Measurements from ENCODE around the gene DGCR2.
"Not testable (repeated sequence)": the region's sequence is repeated elsewhere in the genome, so short reads cannot be mapped to it uniquely, and the experiment has no call there.

The DGCR2 gene

GRCh38 chr22:19086417-19086816, 35.8 kb downstream of the DGCR2 start:
- Histone ChIP-seq H3K36me3 (ENCODE audit: insufficient read depth, low read length) (peaks cover 9% of the 10 kb centered on the region), H3K9me3 (ENCODE audit: low read length) (no peaks in the 10 kb centered on the region), H3K4me1 (ENCODE audit: insufficient read depth, low read length) (peaks cover 17% of the 10 kb centered on the region), H3K4me3 (ENCODE audit: low read length) (no peak overlapping the region), H2AFZ (ENCODE audit: low read depth, low read length) (no peak overlapping the region), H3K27me3 (ENCODE audit: insufficient read depth, low read length) (no peaks in the 10 kb centered on the region)

- Histone ChIP-seq H3K4me3 (ENCODE audit: low read length) (no peak overlapping the region), H3K27me3 (ENCODE audit: insufficient read depth, low read length) (no peaks in the 10 kb centered on the region), H3K36me3 (ENCODE audit: insufficient read depth, low read length) (peaks cover 17% of the 10 kb centered on the region), H2AFZ (ENCODE audit: low read depth, low read length) (no peak overlapping the region), H3K4me1 (ENCODE audit: insufficient read depth, low read length) (peaks cover 17% of the 10 kb centered on the region), H3K9me3 (ENCODE audit: low read length) (no peaks in the 10 kb centered on the region)
Observed at GRCh38 chr22:19085233-19085718, 36.9 kb downstream of the DGCR2 start.

GRCh38 chr22:19084586-19084985, 37.6 kb downstream of the DGCR2 start:
- Histone ChIP-seq H3K4me1 (ENCODE audit: insufficient read depth, low read length) (peaks cover 17% of the 10 kb centered on the region), H3K36me3 (ENCODE audit: insufficient read depth, low read length) (peaks cover 23% of the 10 kb centered on the region)
- not testable (repeated sequence) for H2AFZ ChIP-seq (ENCODE audit: low read depth, low read length); H3K4me3 ChIP-seq (ENCODE audit: low read length); H3K9me3 ChIP-seq (ENCODE audit: low read length); H3K27me3 ChIP-seq (ENCODE audit: insufficient read depth, low read length)

GRCh38 chr22:19084126-19084525, 38.1 kb downstream of the DGCR2 start:
- Histone ChIP-seq H3K36me3 (ENCODE audit: insufficient read depth, low read length) (peaks cover 23% of the 10 kb centered on the region), H3K4me1 (ENCODE audit: insufficient read depth, low read length) (peaks cover 17% of the 10 kb centered on the region)

GRCh38 chr22:19082793-19083192, 39.4 kb downstream of the DGCR2 start:
- H3K9me3 ChIP-seq (ENCODE audit: low read length), result no peaks in the 10 kb centered on the region

More at GRCh38 chr22:19084126-19084525, 38.1 kb downstream of the DGCR2 start:
- H3K9me3 ChIP-seq (ENCODE audit: low read length); H3K27me3 ChIP-seq (ENCODE audit: insufficient read depth, low read length); H3K4me3 ChIP-seq (ENCODE audit: low read length); H2AFZ ChIP-seq (ENCODE audit: low read depth, low read length): not testable (repeated sequence)

GRCh38 chr22:19082101-19082500, 40.1 kb downstream of the DGCR2 start:
- peaks cover 24% of the 10 kb centered on the region for H3K36me3 ChIP-seq (ENCODE audit: insufficient read depth, low read length)

More at GRCh38 chr22:19082793-19083192, 39.4 kb downstream of the DGCR2 start:
- Histone ChIP-seq H2AFZ (ENCODE audit: low read depth, low read length) (no peak overlapping the region), H3K4me1 (ENCODE audit: insufficient read depth, low read length) (peaks cover 17% of the 10 kb centered on the region), H3K4me3 (ENCODE audit: low read length) (no peak overlapping the region), H3K36me3 (ENCODE audit: insufficient read depth, low read length) (peaks cover 24% of the 10 kb centered on the region), H3K27me3 (ENCODE audit: insufficient read depth, low read length) (no peaks in the 10 kb centered on the region)

GRCh38 chr22:19081351-19081750, 40.9 kb downstream of the DGCR2 start:
- no peaks in the 10 kb centered on the region for H3K9me3 ChIP-seq (ENCODE audit: low read length)
- H3K36me3 ChIP-seq (ENCODE audit: insufficient read depth, low read length), result peaks cover 24% of the 10 kb centered on the region
- H3K27me3 ChIP-seq (ENCODE audit: insufficient read depth, low read length), result no peaks in the 10 kb centered on the region
- no peak overlapping the region for H2AFZ ChIP-seq (ENCODE audit: low read depth, low read length)
- peaks cover 10% of the 10 kb centered on the region for H3K4me1 ChIP-seq (ENCODE audit: insufficient read depth, low read length)
- no peak overlapping the region for H3K4me3 ChIP-seq (ENCODE audit: low read length)

More at GRCh38 chr22:19082101-19082500, 40.1 kb downstream of the DGCR2 start:
- Histone ChIP-seq H3K27me3 (ENCODE audit: insufficient read depth, low read length) (no peaks in the 10 kb centered on the region), H3K4me1 (ENCODE audit: insufficient read depth, low read length) (peaks cover 17% of the 10 kb centered on the region), H3K9me3 (ENCODE audit: low read length) (no peaks in the 10 kb centered on the region), H3K4me3 (ENCODE audit: low read length) (no peak overlapping the region), H2AFZ (ENCODE audit: low read depth, low read length) (no peak overlapping the region)

GRCh38 chr22:19080853-19081252, 41.4 kb downstream of the DGCR2 start:
- H3K36me3 ChIP-seq (ENCODE audit: insufficient read depth, low read length), result peaks cover 24% of the 10 kb centered on the region

GRCh38 chr22:19079691-19080090, 42.5 kb downstream of the DGCR2 start:
- H2AFZ ChIP-seq (ENCODE audit: low read depth, low read length), result no peak overlapping the region
- peaks cover 26% of the 10 kb centered on the region for H3K36me3 ChIP-seq (ENCODE audit: insufficient read depth, low read length)
- no peaks in the 10 kb centered on the region for H3K9me3 ChIP-seq (ENCODE audit: low read length)
- no peaks in the 10 kb centered on the region for H3K27me3 ChIP-seq (ENCODE audit: insufficient read depth, low read length)
- no peak overlapping the region for H3K4me3 ChIP-seq (ENCODE audit: low read length)
- no peaks in the 10 kb centered on the region for H3K4me1 ChIP-seq (ENCODE audit: insufficient read depth, low read length)

More at GRCh38 chr22:19080853-19081252, 41.4 kb downstream of the DGCR2 start:
- no peak overlapping the region for H3K4me3 ChIP-seq (ENCODE audit: low read length)
- peaks cover 7% of the 10 kb centered on the region for H3K4me1 ChIP-seq (ENCODE audit: insufficient read depth, low read length)
- no peak overlapping the region for H2AFZ ChIP-seq (ENCODE audit: low read depth, low read length)
- no peaks in the 10 kb centered on the region for H3K9me3 ChIP-seq (ENCODE audit: low read length)
- no peaks in the 10 kb centered on the region for H3K27me3 ChIP-seq (ENCODE audit: insufficient read depth, low read length)

- H3K36me3 ChIP-seq (ENCODE audit: insufficient read depth, low read length), result peaks cover 30% of the 10 kb centered on the region
- H2AFZ ChIP-seq (ENCODE audit: low read depth, low read length), result no peak overlapping the region
- H3K4me3 ChIP-seq (ENCODE audit: low read length), result no peak overlapping the region
- H3K9me3 ChIP-seq (ENCODE audit: low read length), result no peaks in the 10 kb centered on the region
- no peaks in the 10 kb centered on the region for H3K4me1 ChIP-seq (ENCODE audit: insufficient read depth, low read length)
- H3K27me3 ChIP-seq (ENCODE audit: insufficient read depth, low read length), result no peaks in the 10 kb centered on the region
Observed at GRCh38 chr22:19075404-19075803, 46.8 kb downstream of the DGCR2 start.

GRCh38 chr22:19072853-19073252, 49.4 kb downstream of the DGCR2 start:
- not testable (repeated sequence) for H3K4me1 ChIP-seq (ENCODE audit: insufficient read depth, low read length); H3K9me3 ChIP-seq (ENCODE audit: low read length); H2AFZ ChIP-seq (ENCODE audit: low read depth, low read length); H3K4me3 ChIP-seq (ENCODE audit: low read length); H3K27me3 ChIP-seq (ENCODE audit: insufficient read depth, low read length)
- peaks cover 36% of the 10 kb centered on the region for H3K36me3 ChIP-seq (ENCODE audit: insufficient read depth, low read length)

GRCh38 chr22:19070397-19071169, 51.6 kb downstream of the DGCR2 start:
- Histone ChIP-seq H3K27me3 (ENCODE audit: insufficient read depth, low read length) (no peaks in the 10 kb centered on the region), H2AFZ (ENCODE audit: low read depth, low read length) (no peak overlapping the region), H3K9me3 (ENCODE audit: low read length) (no peaks in the 10 kb centered on the region), H3K36me3 (ENCODE audit: insufficient read depth, low read length) (peaks cover 51% of the 10 kb centered on the region), H3K4me1 (ENCODE audit: insufficient read depth, low read length) (peaks cover 7% of the 10 kb centered on the region), H3K4me3 (ENCODE audit: low read length) (no peak overlapping the region)

- Histone ChIP-seq H3K36me3 (ENCODE audit: insufficient read depth, low read length) (peaks cover 63% of the 10 kb centered on the region), H3K4me1 (ENCODE audit: insufficient read depth, low read length) (peaks cover 7% of the 10 kb centered on the region), H3K4me3 (ENCODE audit: low read length) (no peak overlapping the region), H3K27me3 (ENCODE audit: insufficient read depth, low read length) (no peaks in the 10 kb centered on the region), H3K9me3 (ENCODE audit: low read length) (no peaks in the 10 kb centered on the region), H2AFZ (ENCODE audit: low read depth, low read length) (no peak overlapping the region)
Observed at GRCh38 chr22:19069451-19069850, 52.8 kb downstream of the DGCR2 start.

Data from neuron (in vitro differentiated cells).